Ishikawa (cell line): ENCODE results near the gene BPGM.

Source experiments
- MAX ChIP-seq: IDR thresholded peaks from 2 replicates; pipeline ENCODE4 v1.6.1; 2012
- TAF1 ChIP-seq: IDR thresholded peaks from 2 replicates; pipeline ENCODE4 v1.6.1; 2012; ENCODE audit warnings: low read depth, mild to moderate bottlenecking
- TEAD4 ChIP-seq: IDR thresholded peaks from 2 replicates; pipeline ENCODE4 v1.6.1; 2012

DNA sequence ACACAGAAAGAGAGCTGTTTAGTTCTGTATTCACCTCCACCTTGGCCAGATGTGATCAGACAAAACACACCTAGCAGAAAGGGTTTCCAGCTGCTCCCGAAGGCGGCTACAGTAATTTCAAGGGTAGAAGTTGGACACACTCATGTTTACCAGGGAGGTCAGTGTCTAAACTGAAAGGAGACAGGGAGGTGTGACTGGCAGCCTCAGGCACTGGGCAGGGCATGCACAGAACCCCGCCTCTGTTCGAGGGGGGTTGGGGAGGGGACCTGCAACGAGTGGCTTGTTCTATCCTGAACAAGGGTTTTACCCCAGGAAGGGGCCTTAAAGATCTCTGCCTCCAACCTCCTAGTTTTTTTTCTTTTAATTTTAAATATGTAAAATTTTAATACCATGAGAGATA, 49.6 kb downstream of the BPGM start:
- TF ChIP-seq TAF1 (no peak), TEAD4 (no peak), MAX (no peak)
